GM23248 (cell line): ENCODE results near the gene TEAD1.

Experiments
- EZH2 ChIP-seq: fragments of 200-600 bp; sonication (generic); IDR thresholded peaks from 2 replicates; pipeline ENCODE4 v1.6.1; 2018; ENCODE audit warnings: antibody characterized with exemption, mild to moderate bottlenecking; ENCODE audit not compliant: insufficient read depth, poor library complexity, severe bottlenecking
- EZH2phosphoT487 ChIP-seq: fragments of 200-600 bp; sonication (generic); IDR thresholded peaks from 2 replicates; pipeline ENCODE4 v1.6.1; 2018; ENCODE audit warnings: antibody characterized with exemption, moderate library complexity, mild to moderate bottlenecking, low read depth; ENCODE audit not compliant: insufficient read depth

- TF ChIP-seq EZH2 (no peak), EZH2phosphoT487 (no peak)
These were observed 216.3 kb downstream of the TEAD1 start for GRCh38 chr11:12890476-12890875.
